HG02840 (cell line): ENCODE measurements around the gene RPP38.
A peak's percentile ranks its signal among the peaks of the same experiment; 100 is the strongest.

ENCODE experiments used
- ATAC-seq: cut with Tn5 transposase; IDR thresholded peaks from one replicate; pipeline ENCODE4 v1.9.1; 2021; ENCODE audit warnings: mild to moderate bottlenecking, moderate library complexity, moderate number of reproducible peaks; ENCODE audit not compliant: unreplicated experiment, low FRiP score

RPP38 gene

DNA sequence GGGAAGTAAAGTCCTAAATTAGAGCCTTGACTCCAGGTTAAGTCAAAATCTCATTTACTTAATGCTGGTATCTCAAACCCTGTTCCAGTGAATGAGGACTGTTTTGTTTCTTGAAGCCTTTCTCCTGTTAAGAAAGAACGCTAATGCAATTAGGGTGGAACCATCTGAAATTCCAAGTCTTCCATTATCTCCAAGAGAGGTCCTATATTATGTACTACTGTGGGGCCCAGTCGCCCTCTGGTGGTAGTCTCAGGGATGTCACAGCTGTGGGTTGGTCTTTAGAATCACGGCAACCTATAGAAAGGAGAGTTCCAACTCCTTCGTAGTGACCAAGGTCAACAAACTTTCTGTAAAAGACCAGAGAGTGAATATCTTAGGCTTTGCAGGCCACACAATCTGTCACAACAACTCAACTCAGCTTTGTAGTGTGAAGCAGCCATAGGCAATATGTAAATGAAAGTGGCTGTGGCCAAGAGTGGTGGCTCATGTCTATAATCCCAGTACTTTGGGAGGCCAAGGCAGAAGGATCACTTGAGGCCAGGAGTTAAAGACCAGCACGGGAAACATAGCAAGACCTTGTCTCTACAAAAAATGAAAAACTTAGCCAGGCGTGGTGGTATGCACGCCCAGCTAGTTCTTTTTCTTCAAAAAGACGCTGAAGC, 9.3 kb downstream of the RPP38 start:
- no peak for ATAC-seq

DNA sequence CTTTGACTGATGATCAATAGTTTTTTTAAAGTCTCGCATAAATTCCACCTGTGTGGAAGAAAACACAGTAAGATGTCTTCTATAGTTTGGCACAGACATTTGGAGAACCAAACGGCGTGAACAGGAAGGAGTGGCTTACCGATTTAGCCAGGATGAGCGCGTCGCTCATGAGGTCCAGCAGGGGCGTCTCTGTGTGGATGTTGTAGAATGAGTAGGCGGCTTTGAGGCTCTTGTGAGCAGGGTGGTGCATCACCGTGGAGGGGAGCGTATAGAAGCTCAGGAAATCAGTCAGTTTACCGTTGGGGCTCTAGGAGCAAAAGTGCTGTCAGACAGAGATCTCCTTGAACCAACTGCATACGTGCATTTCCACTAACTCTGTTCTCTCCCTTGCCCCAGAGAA, 15.5 kb downstream of the RPP38 start:
- no peak for ATAC-seq

DNA sequence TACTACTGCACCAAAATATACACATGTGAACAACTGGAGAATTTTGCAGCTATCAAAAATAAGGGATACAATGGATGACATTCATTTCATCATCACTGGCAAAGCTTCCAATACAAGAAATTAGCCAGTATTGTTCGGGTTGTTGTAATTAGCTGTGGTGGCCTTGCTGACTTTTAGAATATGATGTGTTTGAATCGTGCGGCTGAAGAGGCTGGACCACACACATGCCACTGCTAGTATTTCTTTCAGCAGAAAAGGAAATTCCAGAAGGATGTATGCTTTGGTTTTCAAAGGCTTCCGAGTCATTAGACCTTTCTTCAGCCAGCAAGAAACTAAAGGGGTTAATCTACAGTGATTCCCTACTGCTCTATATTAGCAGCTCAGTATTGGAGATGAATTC, 16.6 kb downstream of the RPP38 start:
- no peak for ATAC-seq

DNA sequence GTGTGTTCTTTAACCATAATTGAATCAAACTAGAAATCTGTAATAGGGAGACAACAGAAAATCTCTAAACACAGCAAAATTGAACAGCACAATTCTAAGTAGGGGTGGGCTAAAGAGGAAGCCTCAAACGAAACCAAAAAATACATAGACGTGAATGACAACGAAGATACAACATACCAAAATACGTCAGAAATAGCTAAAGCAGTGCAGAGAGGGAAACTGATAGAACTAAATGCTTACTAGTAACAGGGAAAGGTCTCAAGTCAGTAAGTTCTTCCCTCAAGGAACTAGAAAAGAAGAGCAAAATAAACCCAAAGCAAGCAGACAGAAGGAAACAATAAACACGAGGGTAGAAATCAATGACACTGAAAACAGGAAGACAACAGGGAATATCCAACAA, 19.1 kb downstream of the RPP38 start:
- ATAC-seq, result no peak

DNA sequence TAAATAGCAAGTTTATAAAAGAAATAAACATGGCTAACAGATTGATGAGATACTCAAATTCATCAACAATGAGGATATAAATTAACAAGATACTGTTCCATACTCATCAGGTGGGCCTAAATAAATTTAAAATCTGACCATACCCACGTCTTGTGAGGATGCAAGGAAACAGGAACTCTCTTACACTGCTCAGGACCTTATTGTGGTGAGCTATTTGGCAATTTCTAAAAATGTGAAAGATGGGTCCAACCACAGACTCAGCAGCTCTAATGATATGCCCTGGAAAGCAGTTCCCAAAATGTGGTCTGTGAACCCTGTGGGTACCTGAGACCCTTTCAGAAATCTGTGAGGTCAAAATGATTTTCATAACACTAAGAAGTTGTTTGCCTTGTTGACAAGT, 21.5 kb downstream of the RPP38 start:
- no peak for ATAC-seq

DNA sequence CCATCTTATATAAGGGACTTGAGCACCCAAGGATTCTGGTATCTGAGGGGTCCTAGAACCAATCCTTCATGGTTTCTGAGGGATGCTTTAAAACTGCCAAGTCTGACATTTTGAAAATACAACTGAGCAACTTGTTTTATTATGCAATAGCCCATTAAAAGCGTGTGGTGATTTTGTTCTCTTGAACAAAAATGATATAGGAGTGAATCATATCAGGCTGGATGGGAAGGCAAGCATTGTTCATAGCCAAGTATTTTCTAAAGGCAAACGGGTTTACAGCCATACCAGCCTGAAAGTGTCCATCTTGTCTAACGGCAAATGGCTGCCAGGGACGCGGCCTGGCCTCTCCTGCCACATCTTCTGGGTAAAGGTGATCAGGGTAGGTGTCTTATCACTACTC, 23.4 kb downstream of the RPP38 start:
- ATAC-seq, result no peak

DNA sequence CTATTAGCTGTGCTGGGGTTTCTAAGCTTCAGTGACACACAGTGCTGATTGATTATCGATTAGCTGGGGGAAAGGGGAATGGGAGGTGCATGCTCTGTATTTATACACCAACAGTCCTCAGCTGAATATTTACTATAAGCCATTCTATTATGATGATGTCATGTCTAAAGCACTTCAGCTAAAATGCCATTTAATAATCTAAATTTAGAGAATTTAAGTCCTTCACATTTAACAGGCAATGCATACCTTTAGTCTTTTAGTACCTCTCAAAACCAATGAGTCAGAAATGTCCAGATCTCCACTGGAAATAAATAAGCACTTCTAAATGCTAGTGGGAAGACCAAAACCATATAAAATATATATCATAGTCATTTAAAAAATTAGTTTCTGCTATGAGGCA, 24.6 kb downstream of the RPP38 start:
- ATAC-seq, result no peak

DNA sequence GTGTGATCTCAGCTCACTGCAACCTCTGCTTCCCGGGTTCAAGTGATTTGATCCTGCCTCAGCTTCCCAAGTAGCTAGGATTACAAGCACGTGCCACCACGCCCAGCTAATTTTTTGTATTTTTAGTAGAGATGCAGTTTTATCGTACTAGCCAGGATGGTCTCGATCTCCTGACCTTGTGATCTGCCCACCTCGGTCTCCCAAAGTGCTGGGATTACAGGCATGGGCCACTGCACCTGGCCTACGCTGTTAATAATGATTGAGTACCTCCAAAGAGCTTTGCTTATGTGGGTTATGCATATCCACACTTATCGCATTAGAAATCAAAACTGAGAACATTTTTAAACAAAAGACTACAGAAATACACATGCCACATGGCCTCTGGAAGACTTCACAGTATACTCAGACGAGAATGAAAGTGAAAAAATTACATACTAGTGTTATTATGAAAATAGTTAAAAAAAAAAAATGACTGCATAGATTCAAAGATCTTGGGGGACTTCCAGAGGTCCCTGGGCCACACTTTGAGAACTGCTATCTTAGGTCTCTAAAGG, 25.4 kb downstream of the RPP38 start:
- peak; percentile 81 for ATAC-seq

DNA sequence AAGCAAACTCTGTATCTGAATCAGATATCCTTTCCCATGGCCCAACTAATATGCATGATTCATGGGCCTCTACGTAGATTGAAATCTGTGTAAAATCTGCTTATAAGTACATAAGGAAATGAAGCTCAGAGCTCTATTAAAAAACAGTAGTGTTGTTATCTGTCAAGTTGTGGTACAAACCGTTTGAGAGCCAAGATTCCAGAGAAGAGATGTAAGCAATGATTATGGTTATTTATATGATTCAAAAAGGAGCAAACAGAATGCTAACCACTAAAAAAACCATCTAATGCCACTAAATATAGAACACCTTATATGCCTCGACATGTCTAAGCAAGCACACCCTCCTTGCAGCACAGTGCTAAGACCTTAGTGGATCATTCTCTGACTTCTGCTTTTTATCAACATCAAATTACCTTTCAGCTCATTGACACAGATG, 26.6 kb downstream of the RPP38 start:
- ATAC-seq, result no peak

DNA sequence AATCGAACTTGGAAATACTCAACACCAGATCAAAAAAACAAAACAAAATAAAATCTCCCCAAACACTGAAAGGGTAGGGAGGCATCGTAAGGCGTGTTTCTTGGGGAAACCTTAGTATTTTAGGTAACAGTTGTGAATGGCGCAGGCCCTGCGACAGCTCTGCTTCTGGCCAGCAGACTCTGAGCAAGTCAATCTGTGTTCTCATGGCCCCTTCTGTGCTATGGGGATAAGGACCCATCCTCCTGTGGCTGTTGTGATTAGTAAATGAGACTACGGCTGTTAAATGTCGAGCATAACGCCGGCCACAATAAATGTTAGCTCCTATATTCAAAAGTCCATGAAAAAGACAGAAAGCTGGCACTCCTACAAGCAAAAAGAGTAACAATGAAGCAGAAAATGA, 27.0 kb downstream of the RPP38 start:
- no peak for ATAC-seq

DNA sequence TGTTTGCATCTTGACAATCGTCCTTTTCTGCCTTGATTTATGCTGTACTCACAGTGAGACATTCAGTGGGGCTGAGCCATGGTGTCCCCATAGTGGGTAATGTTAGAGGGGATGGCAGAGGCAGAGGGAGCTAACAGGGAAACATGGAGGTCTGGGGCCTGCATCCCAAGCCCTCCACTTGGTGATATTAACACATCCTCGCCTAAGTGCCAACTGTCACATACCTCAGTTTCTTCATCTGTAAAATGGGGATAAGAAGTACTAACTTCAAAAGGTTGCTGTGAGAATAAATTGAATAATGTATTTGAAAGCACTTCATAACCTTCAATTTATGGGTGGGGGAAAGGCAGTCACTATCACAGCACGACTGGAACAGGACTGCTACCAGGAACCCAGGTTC, 27.8 kb downstream of the RPP38 start:
- no peak for ATAC-seq

DNA sequence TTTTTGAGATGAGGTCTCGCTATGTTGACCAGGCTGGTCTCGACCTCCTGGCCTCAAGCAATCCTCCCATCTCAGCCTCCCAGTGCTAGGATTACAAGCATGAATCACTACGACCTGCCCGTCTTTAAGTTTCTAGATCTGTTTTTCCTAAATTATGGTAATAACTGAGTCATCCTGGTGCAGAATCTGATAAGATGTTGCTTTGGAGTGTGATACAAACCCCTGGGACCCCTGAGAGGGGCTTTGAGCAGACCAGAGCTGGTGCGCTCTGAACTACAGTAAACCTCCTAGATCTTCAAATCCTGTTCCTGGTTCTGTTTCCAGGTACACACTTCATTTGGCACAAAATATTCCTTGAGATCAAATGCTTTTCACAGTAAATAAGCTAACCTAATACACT, 34.2 kb downstream of the RPP38 start:
- ATAC-seq, result no peak

DNA sequence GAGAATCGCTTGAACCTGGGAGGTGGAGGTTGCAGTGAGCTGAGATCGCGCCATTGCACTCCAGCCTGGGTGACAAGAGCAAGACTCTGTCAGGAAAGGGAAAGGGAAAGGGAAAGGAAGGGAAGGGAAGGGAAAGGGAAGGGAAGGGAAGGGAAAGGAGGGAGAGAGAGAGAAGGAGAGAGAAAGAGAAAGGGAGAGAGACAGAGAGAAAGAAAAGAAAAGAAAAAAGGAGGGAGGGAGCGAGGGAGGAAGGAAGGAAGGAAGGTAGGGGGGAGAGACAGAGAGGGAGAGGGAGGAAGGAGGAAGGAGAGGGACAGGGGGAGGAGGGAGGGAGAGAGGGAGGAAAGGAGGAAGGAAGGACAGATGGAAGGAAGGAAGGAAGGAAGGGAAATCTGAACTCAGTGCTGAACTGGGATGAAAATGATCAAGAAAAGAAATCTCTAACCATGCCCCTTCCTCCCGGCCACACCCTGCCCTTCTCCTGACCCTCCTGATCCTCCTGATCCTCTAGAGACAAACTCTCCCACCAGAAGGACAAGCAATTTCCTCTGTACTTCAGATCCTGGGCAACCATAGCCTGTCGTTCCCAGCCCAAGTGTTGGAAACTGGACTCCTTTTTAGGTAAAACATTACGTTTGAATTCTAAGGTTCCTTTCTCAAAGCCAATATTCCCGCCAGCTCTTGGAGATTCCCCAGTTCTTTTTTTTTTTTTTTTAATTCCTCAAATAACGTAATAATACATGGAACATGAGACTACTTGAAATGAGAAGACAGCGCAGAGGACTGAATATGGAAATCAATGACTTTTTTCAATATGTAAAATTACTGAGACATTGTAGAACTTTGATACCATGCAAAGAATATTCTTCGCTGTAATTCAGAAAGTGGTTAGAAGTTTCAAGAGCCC, 39.2 kb downstream of the RPP38 start:
- ATAC-seq, result no peak

DNA sequence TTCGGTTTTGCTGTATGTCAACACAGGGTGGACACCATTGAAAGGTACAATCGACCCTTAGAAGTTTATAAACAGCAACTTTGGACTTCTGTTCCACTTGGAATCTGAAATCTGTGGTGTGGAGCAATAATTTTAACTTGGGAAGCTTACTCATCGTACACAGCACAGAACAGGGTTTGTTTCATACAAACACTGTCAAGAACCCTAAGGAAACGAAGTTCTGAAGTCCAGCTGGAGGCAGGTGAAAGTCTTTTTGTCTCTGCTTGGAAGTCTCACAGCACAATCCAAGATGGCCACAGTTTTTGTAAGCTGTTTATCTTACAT, 39.8 kb downstream of the RPP38 start:
- ATAC-seq, result no peak

DNA sequence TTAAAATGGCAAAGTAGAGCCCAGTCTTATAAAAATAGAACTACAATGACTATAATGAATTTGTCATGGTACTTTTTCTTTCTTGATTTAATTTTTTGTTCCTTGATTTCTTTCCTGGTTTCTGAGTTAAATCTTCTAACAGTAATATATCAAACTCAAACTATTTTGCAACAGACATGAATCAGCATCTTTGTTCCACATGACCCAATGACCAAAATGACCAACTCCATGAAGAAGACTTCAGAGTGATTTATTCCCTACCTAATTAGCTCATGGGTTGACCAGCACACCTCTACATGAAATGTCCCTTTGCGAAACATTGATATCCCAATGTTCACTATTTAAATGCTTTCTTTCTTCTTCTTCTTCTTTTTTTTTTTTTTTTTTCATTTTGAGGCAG, 40.5 kb downstream of the RPP38 start:
- no peak for ATAC-seq

DNA sequence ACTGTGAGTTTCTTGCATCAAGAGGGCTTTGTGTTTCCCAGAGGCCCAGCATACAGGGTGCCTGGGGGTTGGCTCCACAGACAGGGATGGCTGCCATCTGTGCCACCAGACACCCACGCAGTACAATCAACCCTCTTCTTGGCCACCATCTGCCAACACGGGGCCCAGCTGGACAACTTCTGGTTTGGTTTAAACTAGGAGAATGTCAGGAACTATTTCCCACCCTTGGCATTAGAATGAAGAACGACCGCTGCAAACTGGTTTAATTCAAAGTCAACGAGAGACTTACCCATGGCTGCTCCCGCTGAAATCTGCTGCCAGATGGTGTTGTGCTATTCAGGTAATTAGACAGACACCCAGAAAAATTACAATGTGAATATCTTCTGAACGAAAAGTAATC, 43.5 kb downstream of the RPP38 start:
- no peak for ATAC-seq

DNA sequence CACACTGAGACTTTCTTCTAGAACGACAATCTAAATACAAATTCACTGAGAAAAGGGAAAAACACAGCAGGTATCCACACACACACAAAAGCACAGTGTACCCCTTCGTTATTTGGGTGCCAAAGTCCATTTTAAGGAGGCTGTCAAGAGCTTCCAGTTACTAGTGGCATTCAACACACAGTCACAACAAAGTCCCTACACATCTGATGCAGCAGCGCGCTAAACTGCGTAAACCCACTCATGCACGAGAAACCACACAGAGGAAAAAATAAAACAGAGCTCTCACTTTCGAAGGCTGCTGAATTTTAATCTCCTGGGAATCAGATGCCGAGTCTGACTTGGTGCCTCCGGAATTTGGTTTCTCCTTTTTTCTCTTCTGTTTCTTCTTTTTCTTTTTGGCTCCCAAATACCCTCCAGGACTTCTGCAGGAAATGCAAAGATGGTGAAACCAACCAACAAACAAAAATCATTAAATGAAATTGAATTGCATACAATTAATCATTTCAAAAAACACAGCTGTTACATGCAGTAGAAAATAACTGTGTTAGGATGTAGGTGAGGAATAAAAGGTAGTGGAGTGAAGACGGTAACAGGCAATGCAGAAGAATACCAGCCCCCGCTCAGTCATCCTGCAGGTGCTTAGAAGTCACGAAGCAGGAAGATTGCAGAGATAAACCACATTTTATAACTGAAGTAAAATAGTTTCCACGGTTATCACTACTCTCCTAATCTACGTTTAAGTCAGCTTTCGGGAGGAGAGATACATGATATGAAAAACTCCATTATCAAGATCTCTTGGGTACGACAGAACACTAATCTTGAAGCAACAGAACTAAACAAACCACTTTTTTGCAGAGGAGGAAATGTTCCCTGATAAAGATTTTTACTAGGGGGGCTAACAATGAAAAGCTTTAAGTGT, 44.2 kb downstream of the RPP38 start:
- peak; percentile 69 for ATAC-seq

DNA sequence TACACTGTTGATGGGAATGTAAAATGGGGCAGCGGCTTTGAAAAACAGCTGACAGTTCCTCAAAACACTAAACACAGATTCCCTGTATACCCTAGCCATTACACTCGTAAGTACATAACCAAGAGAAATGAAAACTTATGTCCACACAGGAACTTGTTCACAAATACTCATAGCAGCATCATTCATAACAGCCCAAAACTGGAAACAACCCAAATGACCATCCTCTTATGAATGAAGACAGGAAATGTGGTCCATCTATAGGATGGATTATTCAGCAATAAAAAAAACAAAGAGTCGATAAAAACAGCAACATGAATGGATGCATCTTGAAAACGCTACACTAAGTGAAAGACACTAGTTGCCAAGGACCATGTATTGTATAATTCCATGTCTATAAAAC, 47.6 kb downstream of the RPP38 start:
- no peak for ATAC-seq

DNA sequence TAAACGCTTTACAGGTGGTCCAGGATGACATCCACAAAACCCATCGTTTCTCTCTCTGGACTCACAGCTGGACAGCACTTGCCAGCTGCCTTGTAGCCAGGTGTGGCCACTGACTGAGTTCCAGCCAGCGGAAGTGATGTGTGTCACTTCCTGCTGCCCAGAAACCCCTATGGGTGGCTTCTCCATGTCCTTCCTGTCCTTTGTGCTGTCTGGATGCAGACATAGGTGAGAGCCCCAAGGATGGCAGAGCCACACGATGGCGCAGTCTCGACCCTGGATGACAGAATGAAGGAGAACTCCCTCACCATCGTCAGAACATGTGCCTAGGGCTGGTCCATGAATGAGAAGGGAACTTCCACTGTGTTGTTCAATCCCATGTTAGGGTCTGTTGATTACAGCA, 49.2 kb downstream of the RPP38 start:
- no peak for ATAC-seq

DNA sequence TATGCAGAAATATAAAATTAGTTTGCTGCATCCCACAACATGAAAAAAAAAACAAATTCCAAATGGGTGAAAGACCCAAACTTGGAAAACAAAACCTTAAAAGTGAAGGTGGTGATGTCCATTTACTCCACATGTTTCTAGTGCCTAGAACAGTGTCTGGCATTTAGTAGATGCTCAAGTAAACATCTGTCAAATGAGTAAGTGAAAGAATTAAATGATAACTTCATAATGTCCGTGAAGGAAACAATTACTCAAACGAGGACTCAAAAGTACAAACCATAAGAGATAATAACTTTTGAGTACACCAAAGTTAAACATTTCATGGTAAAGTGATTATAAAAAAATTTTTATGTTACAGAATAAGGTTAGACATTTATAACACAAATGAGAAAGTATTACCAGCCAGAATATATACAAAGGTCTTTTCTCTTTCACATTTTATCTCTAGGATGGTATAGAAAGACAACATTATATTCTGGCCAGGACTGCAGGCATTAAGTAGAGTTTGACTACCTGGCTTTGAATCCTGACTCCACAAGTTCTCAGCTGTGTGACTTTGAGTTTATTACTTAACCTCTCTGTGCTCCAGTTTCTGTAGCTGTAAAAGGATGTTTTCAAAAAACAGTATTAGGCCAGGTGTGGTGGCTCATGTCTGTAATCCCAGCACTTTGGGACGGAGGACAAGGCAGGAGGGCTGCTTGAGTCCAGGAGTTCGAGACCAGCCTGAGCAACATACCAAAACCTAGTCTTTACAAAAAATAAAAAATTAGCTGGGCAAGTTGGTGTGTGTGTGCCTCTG, 50.6 kb downstream of the RPP38 start:
- ATAC-seq, result no peak
